Hematopoietic multipotent progenitor cell treated with erythropoietin and hydrocortisone succinate and interleukin-3 and kit ligand, for 8 days (in vitro differentiated cells): Measurements from ENCODE around the gene OR2A42.
A peak's percentile ranks its signal among the peaks of the same experiment; 100 is the strongest.
"Not testable (repeated sequence)": the region's sequence is repeated elsewhere in the genome, so short reads cannot be mapped to it uniquely, and the experiment has no call there.

ENCODE experiments used
- DNase-seq: peaks from one replicate; pipeline ENCODE4 v3.0.0-alpha.2; 2015

OR2A42 gene, protein sequence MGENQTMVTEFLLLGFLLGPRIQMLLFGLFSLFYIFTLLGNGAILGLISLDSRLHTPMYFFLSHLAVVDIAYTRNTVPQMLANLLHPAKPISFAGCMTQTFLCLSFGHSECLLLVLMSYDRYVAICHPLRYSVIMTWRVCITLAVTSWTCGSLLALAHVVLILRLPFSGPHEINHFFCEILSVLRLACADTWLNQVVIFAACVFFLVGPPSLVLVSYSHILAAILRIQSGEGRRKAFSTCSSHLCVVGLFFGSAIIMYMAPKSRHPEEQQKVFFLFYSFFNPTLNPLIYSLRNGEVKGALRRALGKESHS

DNA sequence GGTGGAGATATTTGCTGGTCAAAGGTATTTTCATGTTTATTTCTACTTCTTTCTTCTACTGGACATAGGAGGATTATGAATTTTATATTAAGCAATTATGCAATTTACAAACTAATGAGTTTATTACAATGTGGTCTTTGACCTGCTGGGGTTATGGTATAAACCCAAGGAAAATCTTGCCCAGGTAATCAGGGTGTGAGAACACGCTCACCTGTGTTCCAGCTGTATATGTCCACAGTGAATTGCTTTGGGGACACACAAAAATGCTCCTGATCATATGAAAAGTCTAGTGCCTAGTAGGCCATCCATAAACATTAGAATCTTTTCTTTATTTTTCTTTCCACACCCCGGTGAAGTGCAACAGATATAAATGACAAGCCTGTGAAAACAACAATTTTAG, at the start of gene OR2A42:
TSS of gene OR2A42 (minus strand) at position 241 of the 400 bp plus-strand sequence. CDS start 6,762 bp downstream, outside the sequence.
- not testable (repeated sequence) for DNase-seq

DNA sequence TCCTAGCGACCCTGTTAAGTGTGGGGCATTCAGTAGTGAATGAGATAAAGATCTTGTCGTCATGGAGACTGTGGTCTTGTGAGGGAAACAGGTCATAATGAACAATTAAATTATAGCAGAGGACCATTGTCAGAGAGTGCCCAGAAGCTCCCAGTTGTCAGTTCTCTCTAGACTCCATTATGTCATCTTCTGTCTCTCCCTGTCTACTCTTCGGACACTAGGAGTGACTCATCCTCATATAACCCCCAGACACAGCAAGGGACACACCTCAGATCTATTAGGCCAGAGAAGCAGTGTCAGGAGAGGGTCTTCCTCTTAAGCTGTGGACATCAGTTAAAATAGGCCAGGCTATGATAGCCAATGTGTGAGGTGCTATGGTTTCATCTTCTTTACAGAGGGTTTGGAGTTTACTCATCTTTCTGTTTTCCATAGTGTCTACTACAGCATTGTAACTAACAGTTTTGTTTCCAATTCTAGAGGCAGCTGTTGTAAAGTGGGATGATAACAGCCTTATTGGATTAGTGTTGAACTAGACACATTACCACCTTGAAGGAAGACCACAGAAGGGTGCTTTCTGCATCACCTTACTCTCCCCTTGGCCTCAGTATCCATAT, 47.9 kb upstream of the OR2A42 start:
- DNase-seq: not testable (repeated sequence)

DNA sequence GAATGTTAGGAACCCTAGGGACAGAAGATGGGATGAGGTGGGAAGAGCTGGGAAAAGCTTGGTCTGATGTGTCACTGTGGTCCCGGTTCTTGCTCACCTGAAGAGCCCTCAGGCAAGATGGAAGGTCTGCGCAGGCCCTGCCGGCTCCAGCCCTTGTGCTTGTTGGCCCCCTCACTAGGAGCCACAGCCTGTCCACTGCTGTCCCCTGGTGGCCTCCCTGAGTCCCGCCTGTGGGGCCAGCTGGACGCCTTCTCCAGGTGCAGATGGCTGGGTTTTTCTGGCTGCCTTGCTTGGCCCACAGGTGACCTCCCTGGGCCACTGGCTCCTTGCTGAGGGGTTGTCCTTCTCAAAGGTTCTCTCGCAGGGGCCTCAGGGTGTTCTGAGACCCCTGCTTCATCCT, 44.3 kb upstream of the OR2A42 start:
- DNase-seq: not testable (repeated sequence)

DNA sequence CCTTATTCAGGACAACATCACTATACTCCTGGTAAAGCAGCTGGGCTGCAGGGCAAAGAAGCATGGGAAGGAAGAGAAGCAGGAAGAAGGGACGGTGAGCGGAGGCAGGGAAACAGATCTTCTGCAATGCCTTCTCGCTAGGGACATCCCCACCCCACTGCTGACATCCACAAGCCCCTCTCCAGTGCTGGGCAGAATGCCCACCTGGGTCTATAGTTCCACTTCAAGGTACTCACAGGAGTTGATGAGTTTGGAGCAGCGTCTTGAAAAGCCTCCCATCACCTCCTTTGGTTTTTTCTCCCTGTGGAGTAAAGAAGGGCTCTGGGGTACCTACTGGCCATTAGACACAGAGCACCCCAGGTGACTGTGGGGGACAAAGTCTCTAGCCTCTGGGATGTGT, 43.1 kb upstream of the OR2A42 start:
- DNase-seq: not testable (repeated sequence)

DNA sequence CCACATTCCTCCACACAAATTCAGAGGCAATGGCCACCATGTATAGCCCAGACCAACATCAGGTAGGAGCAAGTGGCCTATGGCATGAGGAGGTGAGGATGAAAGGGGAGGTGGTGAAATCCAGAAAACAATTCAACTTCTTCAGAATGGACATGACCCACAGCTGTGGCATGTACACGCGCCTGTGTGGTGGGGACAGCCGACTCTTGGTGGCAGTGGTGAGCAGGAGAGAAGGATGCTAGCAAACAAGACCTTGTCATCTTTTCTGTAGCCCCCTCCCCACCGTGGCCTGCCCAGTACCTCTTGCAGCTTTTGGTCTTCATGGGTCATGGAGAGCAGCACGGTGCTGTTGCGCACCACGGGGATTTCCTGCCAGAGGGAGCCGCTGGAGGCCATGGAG, 42.6 kb upstream of the OR2A42 start:
- DNase-seq: not testable (repeated sequence)

DNA sequence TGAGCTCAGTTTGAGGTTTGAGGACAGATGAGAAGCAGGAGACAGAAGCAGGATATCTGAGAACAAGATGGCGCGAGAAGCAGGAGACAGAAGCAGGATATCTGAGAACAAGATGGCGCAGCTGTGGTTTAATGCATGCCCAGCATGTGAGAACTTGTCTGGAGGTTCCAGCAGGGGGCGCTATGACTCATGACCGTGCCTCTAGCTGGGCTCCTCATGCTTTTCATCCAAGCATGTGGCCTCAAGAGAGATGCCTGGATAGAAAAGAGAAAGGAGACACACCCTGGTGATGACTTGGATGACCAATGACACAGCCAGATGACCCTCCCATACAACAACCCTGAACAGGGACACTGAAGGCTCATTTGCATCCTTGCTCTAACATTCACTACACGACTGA, 40.6 kb upstream of the OR2A42 start:
- DNase-seq: not testable (repeated sequence)

DNA sequence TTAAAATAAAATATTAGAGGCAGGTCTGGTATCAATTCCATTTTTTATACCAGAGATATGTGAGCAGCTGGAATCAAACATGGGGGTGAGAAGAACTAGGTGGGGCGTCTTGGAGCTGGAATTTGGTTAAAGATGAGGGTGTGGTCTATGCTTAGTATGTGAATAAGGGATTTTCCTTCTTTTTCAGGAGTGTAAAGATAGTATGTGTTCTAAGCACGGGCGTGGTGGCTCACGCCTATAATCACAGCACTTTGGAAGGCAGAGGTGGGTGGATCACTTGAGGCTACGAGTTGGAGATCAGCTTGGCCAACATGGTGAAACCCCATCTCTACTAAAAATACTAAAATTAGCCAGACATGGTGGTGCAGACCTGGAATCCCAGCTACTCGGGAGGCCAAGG, 35.9 kb upstream of the OR2A42 start:
- not testable (repeated sequence) for DNase-seq

DNA sequence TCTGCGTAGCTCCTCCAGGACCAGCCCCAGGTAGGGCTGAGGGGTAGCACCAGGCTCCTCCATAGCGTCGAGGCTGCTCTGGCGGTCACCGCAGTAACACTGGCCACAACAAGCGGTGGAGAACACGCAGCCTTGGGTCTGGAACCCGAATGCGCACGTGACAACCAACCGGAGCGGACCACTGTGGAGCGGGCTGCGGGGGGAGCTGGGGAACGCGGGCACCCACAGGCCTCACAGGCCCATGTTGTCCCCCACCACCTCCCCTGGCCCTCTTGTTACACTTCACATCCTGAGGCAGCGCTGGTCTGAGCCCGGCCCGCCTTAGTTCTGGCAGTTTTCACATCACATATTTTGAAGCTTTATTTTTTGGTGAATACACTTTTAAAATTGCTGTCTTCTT, 29.8 kb upstream of the OR2A42 start, which contains the start of gene CTAGE8:
TSS of gene CTAGE8 (minus strand) at position 101 of the 400 bp plus-strand sequence. CDS start at position 63, 38 bp downstream.
- not testable (repeated sequence) for DNase-seq

DNA sequence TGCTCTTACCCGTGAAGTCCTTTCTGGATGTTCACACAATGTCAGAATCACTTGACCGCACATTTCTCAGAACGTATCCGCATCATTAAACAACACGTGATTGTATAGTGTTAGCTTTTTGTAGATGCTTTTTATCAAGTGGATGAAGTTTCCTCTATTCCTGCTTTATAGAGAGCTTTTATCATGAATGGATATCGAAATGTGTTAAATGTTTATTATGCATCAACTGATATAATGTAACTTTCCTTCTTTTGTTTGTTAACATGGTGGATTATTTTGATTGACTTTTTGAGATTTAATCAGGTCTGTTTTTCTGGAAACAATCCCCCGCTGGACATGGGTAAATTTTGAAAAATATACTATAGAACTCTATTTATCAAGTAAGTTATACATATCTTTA, 25.3 kb upstream of the OR2A42 start, which contains the start of gene OR2A7:
TSS of gene OR2A7 (minus strand) at position 101 of the 400 bp plus-strand sequence. CDS start 5,164 bp downstream, outside the sequence.
- DNase-seq: peak; percentile 0

DNA sequence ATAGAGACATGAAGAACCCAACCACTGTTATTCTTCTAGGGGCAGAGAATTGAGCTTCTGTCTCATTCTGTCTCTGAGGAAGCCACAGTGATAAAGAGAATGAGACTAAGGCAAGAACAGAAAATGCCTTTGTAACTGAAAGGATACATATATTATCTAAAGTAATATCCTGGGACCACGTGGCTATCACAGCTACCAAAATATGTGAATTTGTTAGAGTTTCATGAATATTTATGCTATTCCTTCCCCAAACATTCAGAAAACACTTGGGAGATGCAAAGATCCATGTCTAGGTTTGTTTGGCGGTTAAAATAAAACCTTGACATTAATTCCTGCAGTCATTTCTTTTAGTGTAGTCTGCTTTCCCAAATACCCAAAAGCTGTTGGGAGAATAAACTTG, 22.7 kb upstream of the OR2A42 start:
- DNase-seq: not testable (repeated sequence)

DNA sequence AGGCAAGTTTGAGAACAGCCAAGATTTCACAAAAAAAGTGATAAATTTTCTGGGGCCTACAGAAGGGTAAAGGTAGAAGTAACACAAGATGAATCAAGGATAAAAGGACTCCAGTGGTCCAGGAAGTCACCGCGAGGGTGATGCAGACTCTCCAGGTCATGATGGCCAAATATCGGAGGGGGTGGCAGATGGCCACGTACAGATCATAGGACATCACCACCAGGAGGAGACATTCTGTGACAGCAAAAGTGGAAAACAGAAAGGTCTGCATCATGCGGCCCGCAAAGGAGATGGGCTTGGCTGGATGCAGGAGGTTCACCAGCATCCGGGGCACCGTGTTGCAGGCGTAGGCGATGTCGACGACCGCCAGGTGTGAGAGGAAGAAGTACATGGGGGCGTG, 19.7 kb upstream of the OR2A42 start:
- DNase-seq: not testable (repeated sequence)

DNA sequence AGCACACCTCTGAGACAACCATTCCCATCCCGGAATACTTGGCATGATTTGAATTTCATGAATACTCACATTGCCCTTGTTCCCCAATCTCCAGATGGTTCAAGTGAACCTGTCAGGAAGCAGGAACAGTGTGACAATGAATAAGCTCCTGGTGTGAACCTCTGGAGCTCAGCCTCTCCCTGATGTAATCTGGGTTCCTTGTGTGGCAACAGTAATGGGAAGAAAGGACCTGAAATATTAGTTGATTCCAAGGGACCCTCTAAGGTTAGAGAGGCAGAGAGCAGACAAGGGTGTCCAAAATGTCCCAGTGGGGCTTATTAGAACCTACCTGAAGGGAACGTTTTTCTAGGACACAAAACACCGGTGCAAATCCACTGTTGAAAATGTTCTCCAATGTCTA, 16.7 kb upstream of the OR2A42 start:
- peak; percentile 1 for DNase-seq

DNA sequence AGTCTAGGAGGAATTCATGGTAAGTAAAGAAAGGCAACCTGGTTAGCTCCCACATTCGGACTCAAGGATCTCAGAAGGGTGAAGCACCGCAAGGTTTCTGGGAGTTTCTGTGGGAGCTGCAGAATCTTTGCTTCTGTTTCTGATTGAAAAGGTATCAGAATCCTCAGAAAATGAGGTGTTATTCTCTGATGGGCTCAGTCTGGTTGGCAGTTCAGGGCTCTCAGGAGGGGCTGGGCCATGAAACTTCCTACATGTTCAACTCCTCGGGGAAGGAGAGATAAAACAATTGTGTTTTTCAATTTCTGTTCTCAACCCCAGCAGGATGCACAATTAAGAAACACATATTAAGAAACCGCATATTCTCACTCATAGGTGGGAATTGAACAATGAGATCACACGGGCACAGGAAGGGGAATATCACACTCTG, 16.1 kb upstream of the OR2A42 start:
- no peak for DNase-seq

DNA sequence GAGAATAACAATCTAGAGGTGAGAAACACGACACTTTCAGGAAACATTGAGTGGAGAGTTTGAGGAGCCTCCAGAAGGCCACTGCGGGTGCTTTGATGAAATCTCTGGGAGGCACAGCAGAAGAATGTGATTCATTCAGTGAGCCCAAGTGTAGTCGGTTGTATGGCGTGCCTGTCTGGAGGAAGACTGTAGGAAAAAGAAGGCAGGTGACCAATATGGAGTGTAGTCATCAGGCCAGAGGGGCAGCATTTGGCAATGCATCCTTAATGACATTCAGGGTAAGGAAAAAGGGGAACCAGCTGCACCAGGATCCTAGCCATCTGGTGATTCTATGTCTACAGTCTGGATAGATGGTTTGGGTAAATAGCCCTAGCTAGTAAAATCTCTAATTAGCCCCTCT, 12.9 kb upstream of the OR2A42 start:
- not testable (repeated sequence) for DNase-seq

DNA sequence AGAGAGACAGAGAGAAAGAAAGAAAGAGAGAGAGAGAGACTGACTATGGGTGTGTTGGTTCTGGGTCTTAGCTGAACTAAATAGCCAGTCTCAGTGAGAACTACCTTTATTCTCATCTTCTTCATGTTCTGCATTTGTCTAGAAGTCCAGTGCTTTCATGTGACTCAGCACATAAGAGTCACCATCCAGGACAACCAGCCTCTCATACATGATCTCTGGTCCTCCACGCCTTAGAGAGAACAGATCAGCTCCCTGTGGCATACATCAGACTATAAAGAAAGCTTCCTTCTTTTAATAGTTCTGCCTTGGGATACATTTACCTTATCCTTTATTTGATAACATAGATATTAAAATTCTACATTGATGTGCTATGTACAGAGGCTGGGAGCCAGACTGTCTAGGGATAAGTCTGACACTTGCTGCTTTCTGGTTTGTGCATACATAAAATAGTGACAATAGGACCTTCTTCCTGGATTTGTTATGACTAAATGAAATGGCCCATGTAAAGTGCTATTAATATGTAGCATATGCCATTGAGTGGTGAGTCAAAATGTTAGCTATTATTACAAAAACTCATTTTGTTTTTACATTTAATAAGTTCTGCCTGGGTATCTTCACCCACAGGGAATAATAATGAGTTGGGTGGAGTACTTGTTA, 8.4 kb upstream of the OR2A42 start:
- DNase-seq: not testable (repeated sequence)

DNA sequence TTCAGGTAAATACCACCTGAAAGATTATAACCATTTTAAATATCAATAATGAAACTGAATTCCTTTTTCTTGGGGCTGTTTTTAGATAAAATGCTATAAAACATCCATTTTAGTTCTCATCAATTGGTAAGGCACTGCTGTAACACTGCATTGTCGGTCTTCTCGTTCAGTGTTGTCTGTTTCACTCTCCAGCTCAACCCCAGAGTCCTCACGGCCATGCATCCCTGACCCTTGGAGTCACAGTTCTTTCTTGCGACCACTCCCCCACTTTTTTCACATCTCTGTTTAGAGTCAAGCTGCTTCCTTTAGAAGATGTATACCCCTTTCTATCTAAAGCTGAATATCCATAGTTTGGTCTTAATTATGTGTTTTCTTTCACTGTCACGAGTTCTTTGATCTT, 7.6 kb upstream of the OR2A42 start:
- DNase-seq: not testable (repeated sequence)

DNA sequence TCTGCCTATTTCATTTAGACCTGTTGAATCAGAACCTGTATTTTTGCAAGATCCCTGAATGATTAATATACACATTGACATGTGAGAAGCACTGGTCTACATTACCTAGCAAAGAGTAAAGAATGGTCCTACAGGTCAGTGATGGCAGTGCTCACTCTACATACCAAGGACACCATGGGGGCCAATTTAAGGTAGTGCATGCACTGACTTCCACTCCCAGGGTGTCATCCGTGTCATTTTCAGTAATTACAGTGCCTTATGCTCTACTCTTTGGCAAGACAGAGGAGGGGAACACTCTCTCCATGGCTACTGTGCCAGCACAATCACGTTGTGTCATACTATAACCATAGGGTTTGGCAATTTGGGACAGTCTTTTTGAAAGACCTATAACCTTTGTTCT, 6.0 kb upstream of the OR2A42 start:
- DNase-seq: not testable (repeated sequence)

DNA sequence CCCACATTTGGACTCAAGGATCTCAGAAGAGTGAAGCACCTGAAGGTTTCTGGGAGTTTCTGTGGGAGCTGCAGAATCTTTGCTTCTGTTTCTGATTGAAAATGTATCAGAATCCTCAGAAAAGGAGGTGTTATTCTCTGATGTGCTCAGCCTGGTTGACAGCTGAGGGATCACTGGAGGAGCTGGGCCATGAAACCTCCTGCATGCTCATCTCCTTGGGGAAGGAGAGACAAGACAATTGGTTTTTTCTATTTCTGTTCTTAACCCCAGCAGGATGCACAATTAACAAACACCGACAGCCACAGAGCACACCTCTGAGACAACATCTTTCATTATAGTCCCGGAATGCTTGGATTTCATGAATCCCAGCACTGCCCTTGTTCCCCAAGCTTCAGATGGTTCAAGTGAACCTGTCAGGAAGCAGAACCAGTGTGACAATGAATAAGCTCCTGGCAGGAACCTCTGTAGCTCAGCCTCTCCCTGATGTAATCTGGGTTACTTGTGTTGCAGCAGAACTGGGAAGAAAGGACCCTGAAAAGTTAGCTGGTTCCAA, 799 bp downstream of the OR2A42 start:
- not testable (repeated sequence) for DNase-seq

DNA sequence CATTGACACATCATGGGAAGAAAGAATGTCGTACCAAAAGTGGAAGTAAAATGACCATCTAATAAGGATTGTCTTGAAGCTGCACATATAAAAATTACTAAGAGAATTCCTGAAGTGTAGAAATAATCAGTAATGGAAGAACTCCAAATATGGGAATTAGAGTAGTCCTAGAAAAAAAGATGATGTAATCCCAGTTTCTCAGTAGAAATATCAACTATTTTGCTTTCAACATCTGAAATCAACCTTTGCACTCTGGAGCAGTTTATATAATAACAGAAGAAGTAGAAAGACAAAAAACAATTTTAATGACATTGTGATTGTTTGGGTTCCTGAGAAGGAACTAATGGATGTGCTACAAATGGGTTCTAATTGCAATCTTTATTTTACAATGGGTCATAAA, 6.4 kb downstream of the OR2A42 start:
- not testable (repeated sequence) for DNase-seq

DNA sequence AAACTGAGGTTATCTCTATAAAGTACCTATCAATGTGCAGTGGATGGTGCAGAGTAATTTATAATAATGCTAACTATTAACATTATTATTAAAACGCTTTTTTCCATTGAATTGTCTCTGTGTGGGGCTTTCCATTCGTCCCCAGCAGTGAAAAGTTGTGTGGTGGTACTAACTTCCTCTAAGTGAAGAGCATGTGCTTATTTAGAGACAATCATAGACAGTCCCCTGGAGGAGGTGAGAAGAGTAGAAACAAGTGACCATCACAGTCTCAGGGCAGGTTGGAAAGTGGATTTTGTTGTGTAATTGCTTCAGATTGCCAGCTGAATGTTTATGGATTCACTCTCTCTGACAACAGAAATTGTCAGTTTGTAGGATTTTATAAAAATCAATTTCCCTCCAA, 8.4 kb downstream of the OR2A42 start:
- not testable (repeated sequence) for DNase-seq

DNA sequence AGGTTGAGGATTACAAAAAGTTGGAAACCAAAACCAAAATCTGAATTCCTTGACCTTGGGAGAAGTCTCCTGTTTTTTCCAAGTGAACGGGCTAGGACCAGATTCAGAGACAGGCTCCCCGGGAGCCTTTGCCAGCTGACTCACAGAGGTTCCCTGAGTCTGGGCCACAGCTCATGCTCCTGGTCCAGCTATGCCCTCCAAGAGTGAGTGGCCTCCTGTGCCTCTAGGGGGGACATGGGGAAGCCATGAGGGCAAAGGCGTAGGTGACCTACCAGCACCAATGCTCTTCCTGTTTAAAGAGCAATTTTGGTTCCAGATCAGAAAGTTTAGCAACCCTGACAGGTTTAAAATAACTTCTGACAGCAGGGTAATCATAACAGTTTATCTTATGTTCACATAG, 10.6 kb downstream of the OR2A42 start:
- DNase-seq: not testable (repeated sequence)

DNA sequence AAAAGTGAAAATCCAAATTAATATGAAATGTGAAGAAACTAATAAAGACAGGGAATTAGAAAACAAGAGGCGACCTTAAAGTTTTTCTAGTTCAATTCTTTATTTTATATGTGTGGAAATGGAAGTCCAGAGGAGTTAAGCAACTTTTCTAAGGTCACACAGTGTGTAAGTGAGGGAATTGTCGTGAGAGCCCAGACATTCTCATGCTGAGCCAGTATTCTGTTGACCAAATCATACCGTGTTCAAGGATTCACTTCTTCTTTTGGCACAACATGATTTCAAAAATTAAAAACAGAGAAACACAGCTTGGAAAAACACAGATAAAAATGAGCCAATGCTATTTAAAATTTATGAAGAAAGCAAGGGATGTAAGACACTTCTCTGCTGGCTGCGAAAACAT, 12.5 kb downstream of the OR2A42 start:
- not testable (repeated sequence) for DNase-seq

DNA sequence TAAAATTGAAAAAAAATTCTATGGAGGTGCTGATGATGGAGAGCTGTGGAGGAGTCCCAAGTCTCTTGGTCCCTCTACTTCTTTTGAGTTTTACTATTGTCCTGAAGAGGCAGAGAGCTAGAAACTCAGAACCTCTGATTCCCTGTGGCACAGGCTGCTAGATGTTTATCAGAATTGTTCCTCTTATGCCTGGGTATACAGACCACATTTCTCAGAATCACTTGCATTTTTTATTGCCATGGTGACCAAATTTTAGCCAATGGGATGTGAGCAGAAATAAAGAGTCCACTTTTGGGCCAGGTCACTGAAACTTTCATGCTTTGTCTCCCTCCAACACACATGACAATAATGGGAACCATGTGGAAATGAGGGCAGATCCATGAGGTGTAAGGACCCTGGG, 15.7 kb downstream of the OR2A42 start:
- DNase-seq: not testable (repeated sequence)
